HEK293 (cell line): Measurements from ENCODE around the gene PAPSS1.

Source experiments
- CTCF ChIA-PET: fragments of 350-600 bp; formaldehyde crosslinking; extraction: SDS; loops from one replicate; lab custom pipeline; 2021; ENCODE audit warnings: antibody characterized with exemption; lab: Yijun Ruan, JAX
- POLR2A ChIA-PET: fragments of 300-600 bp; formaldehyde crosslinking; extraction: SDS; loops from one replicate; lab custom pipeline; 2020; ENCODE audit warnings: antibody characterized with exemption, inconsistent platforms; lab: Yijun Ruan, JAX
- H3K27ac ChIP-seq: fragments of 200-500 bp; sonication (Bioruptor generic); 2 replicates; pipeline ENCODE4 v1.5.1; 2014; ENCODE audit warnings: low read depth, low read length, control low read depth, inconsistent platforms; ENCODE audit errors: extremely low read depth
- H3K36me3 ChIP-seq, 2 experiments: fragments of 200-500 bp in 1 of 2; sonication (Bioruptor generic) in 1 of 2; 1 replicate in 1 of 2; 2 replicates in 1 of 2; pipeline ENCODE4 v1.5.1; 2014 to 2017; ENCODE audit warnings: inconsistent platforms in 2 of 2, low read length in 2 of 2; ENCODE audit not compliant: control insufficient read depth in 2 of 2, insufficient read depth in 1 of 2
- H3K4me1 ChIP-seq: fragments of 200-500 bp; sonication (Bioruptor generic); 2 replicates; pipeline ENCODE4 v1.5.1; 2014; ENCODE audit warnings: mild to moderate bottlenecking, low read length, inconsistent platforms; ENCODE audit not compliant: control insufficient read depth, insufficient read depth
- H3K4me3 ChIP-seq: 2 replicates; pipeline ENCODE4 v1.5.1; 2011; ENCODE audit warnings: low read depth, mild to moderate bottlenecking, control low read depth, low read length, moderate library complexity
- H3K9me3 ChIP-seq: fragments of 200-500 bp; sonication (Bioruptor generic); 2 replicates; pipeline ENCODE4 v1.5.1; 2014; ENCODE audit warnings: low read depth, low read length, inconsistent platforms; ENCODE audit not compliant: control insufficient read depth, insufficient read depth
- GFI1B ChIP-seq: fragments of 450-650 bp; formaldehyde crosslinking; IDR thresholded peaks from 2 replicates; pipeline ENCODE4 v1.5.1; 2016; ENCODE audit warnings: missing biosample characterization, missing genetic modification characterization
- HOXC10 ChIP-seq: sonication (generic); formaldehyde crosslinking; IDR thresholded peaks from 2 replicates; pipeline ENCODE4 v1.8.1; 2023; ENCODE audit warnings: mild to moderate bottlenecking, missing genetic modification reagents
- KLF10 ChIP-seq: fragments of 450-650 bp; IDR thresholded peaks from 2 replicates; pipeline ENCODE4 v1.5.1; 2018; ENCODE audit warnings: missing biosample characterization, mild to moderate bottlenecking, missing genetic modification characterization
- KLF16 ChIP-seq: fragments of 450-650 bp; formaldehyde crosslinking; IDR thresholded peaks from 2 replicates; pipeline ENCODE4 v1.5.1; 2017; ENCODE audit warnings: missing biosample characterization, missing genetic modification characterization
- OVOL3 ChIP-seq: fragments of 450-650 bp; formaldehyde crosslinking; IDR thresholded peaks from 2 replicates; pipeline ENCODE4 v1.5.1; 2016; ENCODE audit warnings: missing biosample characterization, missing genetic modification characterization
- SP7 ChIP-seq: fragments of 450-650 bp; formaldehyde crosslinking; IDR thresholded peaks from 2 replicates; pipeline ENCODE4 v1.5.1; 2016; ENCODE audit warnings: missing biosample characterization, missing genetic modification characterization
- ZNF10 ChIP-seq: fragments of 450-650 bp; formaldehyde crosslinking; IDR thresholded peaks from 2 replicates; pipeline ENCODE4 v1.5.1; 2017; ENCODE audit warnings: missing biosample characterization, missing genetic modification characterization
- ZNF157 ChIP-seq: fragments of 450-650 bp; formaldehyde crosslinking; IDR thresholded peaks from 2 replicates; pipeline ENCODE4 v1.5.1; 2016; ENCODE audit warnings: missing biosample characterization, missing genetic modification characterization
- ZNF175 ChIP-seq: fragments of 450-650 bp; formaldehyde crosslinking; IDR thresholded peaks from 2 replicates; pipeline ENCODE4 v1.5.1; 2016; ENCODE audit warnings: missing biosample characterization, missing genetic modification characterization
- ZNF221 ChIP-seq: fragments of 450-650 bp; formaldehyde crosslinking; IDR thresholded peaks from 2 replicates; pipeline ENCODE4 v1.5.1; 2017; ENCODE audit warnings: missing biosample characterization, missing genetic modification characterization, borderline replicate concordance
- ZNF350 ChIP-seq: fragments of 450-650 bp; formaldehyde crosslinking; IDR thresholded peaks from 2 replicates; pipeline ENCODE4 v1.5.0; 2017; ENCODE audit warnings: missing biosample characterization, mild to moderate bottlenecking, missing genetic modification characterization
- ZNF391 ChIP-seq: fragments of 450-650 bp; formaldehyde crosslinking; IDR thresholded peaks from 2 replicates; pipeline ENCODE4 v1.5.1; 2016; ENCODE audit warnings: low read depth, missing biosample characterization, missing genetic modification characterization, borderline replicate concordance
- ZNF518A ChIP-seq: fragments of 450-650 bp; formaldehyde crosslinking; conservative IDR thresholded peaks from 2 replicates; pipeline ENCODE4 v1.5.1; 2016; ENCODE audit warnings: low read depth, missing biosample characterization, missing genetic modification characterization
- ZNF560 ChIP-seq: fragments of 450-650 bp; formaldehyde crosslinking; IDR thresholded peaks from 2 replicates; pipeline ENCODE4 v1.5.1; 2017; ENCODE audit warnings: missing biosample characterization, missing genetic modification characterization, borderline replicate concordance
- ZNF571 ChIP-seq: fragments of 450-650 bp; formaldehyde crosslinking; IDR thresholded peaks from 2 replicates; pipeline ENCODE4 v1.5.0; 2017; ENCODE audit warnings: missing biosample characterization, missing genetic modification characterization
- ZNF621 ChIP-seq: fragments of 450-650 bp; formaldehyde crosslinking; IDR thresholded peaks from 2 replicates; pipeline ENCODE4 v1.5.1; 2017; ENCODE audit warnings: missing biosample characterization, missing genetic modification characterization
- ZNF626 ChIP-seq: fragments of 450-650 bp; sonication (Bioruptor Pico); formaldehyde crosslinking; IDR thresholded peaks from 2 replicates; pipeline ENCODE4 v1.5.1; 2018; ENCODE audit warnings: missing biosample characterization, missing genetic modification characterization, inconsistent platforms
- ZNF670 ChIP-seq: fragments of 450-650 bp; formaldehyde crosslinking; IDR thresholded peaks from 2 replicates; pipeline ENCODE4 v1.5.1; 2016; ENCODE audit warnings: missing biosample characterization, missing genetic modification characterization, low read depth
- ZNF707 ChIP-seq: fragments of 450-650 bp; formaldehyde crosslinking; IDR thresholded peaks from 2 replicates; pipeline ENCODE4 v1.5.1; 2016; ENCODE audit warnings: missing biosample characterization, missing genetic modification characterization
- ZNF768 ChIP-seq: fragments of 450-650 bp; formaldehyde crosslinking; IDR thresholded peaks from 2 replicates; pipeline ENCODE4 v1.5.1; 2018; ENCODE audit warnings: missing biosample characterization, mild to moderate bottlenecking, missing genetic modification characterization
- ZNF791 ChIP-seq: fragments of 450-650 bp; formaldehyde crosslinking; IDR thresholded peaks from 2 replicates; pipeline ENCODE4 v1.5.1; 2016; ENCODE audit warnings: missing biosample characterization, missing genetic modification characterization
- ZSCAN16 ChIP-seq: fragments of 450-650 bp; formaldehyde crosslinking; IDR thresholded peaks from 2 replicates; pipeline ENCODE4 v1.5.1; 2016; ENCODE audit warnings: missing biosample characterization, missing genetic modification characterization

The PAPSS1 gene

GRCh38 chr4:107709916-107710315 is 10.1 kb downstream of the PAPSS1 start:
- TF ChIP-seq ZNF626 (tag by site-specific recombination) (no peak), ZNF571 (tag by site-specific recombination) (no peak), ZNF350 (tag by site-specific recombination) (no peak), ZNF707 (no peak), SP7 (no peak), ZNF768 (tag by site-specific recombination) (no peak), ZNF560 (no peak), OVOL3 (tag by site-specific recombination) (no peak)
- POLR2A ChIA-PET, result no interaction called here
- H3K9me3 ChIP-seq, result no peaks in the 10 kb centered on the region
- H3K4me3 ChIP-seq, result no peak overlapping the region
- CTCF ChIA-PET, result interaction anchor here (1.1 kb wide), 1 partner anchor 27 kb away, joined by 4 read pairs; no protein-coding TSS in a partner anchor
- no peaks in the 10 kb centered on the region for H3K36me3 ChIP-seq
- H3K4me1 ChIP-seq, result peaks cover 4% of the 10 kb centered on the region; the same call in 1 of the 2 replicates
- no peak overlapping the region for H3K27ac ChIP-seq

- ChIA-PET POLR2A (interaction anchor here (1.3 kb wide), 1 partner anchor 12 kb away, joined by 4 read pairs; the partner anchor contains the start of gene PAPSS1), CTCF (interaction anchor here (0.6 kb wide), 1 partner anchor 54 kb away, joined by 4 read pairs; no protein-coding TSS in a partner anchor)
- TF ChIP-seq ZNF791 (tag by site-specific recombination), result no peak
- no peak for TF ChIP-seq ZSCAN16 (tag by site-specific recombination)
- TF ChIP-seq KLF10, result no peak
- no peak for TF ChIP-seq ZNF175 (tag by site-specific recombination)
- TF ChIP-seq ZNF221, result no peak
- no peak for TF ChIP-seq ZNF670 (tag by site-specific recombination)
- no peak for TF ChIP-seq HOXC10 (CRISPR knock-in tag)
- no peak for TF ChIP-seq ZNF391 (tag by site-specific recombination)
- TF ChIP-seq GFI1B (tag by site-specific recombination), result no peak
- no peak for TF ChIP-seq ZNF518A (tag by site-specific recombination)
- TF ChIP-seq KLF16 (tag by site-specific recombination), result no peak
- TF ChIP-seq ZNF157, result no peak
- no peak for TF ChIP-seq ZNF621 (tag by site-specific recombination)
- no peak for TF ChIP-seq ZNF10
- Histone ChIP-seq H3K27ac (no peak overlapping the region), H3K4me3 (no peak overlapping the region), H3K9me3 (no peaks in the 10 kb centered on the region), H3K4me1 (no peaks in the 10 kb centered on the region), H3K36me3 (no peaks in the 10 kb centered on the region)
Measured at GRCh38 chr4:107708225-107708624, 11.8 kb downstream of the PAPSS1 start.
